Activated CD4-positive, CD25-positive, alpha-beta regulatory T cell (primary cell): ENCODE data around the gene SCLY.

Experiments
- DNase-seq, 4 experiments: peaks; one replicate each; lab custom pipeline; 2025; lab: John Stamatoyannopoulos, UW

SCLY gene

GRCh38 chr2:238069877-238070276 is 9.1 kb downstream of the SCLY start:
- DNase-seq = no peak

GRCh38 chr2:238075397-238075796 is 14.6 kb downstream of the SCLY start:
- no peak for DNase-seq

GRCh38 chr2:238077292-238077691 is 16.5 kb downstream of the SCLY start:
- no peak for DNase-seq

- no peak for DNase-seq
These were observed 19.1 kb downstream of the SCLY start for GRCh38 chr2:238079874-238080327.

GRCh38 chr2:238080518-238080917 is 19.7 kb downstream of the SCLY start:
- DNase-seq = no peak

- DNase-seq = no peak
These were observed 20.3 kb downstream of the SCLY start for GRCh38 chr2:238081150-238081549.

- DNase-seq = no peak
These were observed 20.8 kb downstream of the SCLY start for GRCh38 chr2:238081561-238081960.

- no peak for DNase-seq
These were observed 21.4 kb downstream of the SCLY start for GRCh38 chr2:238082151-238082550.

GRCh38 chr2:238082827-238083226 is 22.0 kb downstream of the SCLY start:
- DNase-seq = no peak

GRCh38 chr2:238083919-238084318 is 23.1 kb downstream of the SCLY start:
- no peak for DNase-seq

GRCh38 chr2:238084761-238085160 is 24.0 kb downstream of the SCLY start:
- DNase-seq = no peak

- no peak for DNase-seq
These were observed 25.1 kb downstream of the SCLY start for GRCh38 chr2:238085899-238086298.

- no peak for DNase-seq
These were observed 26.4 kb downstream of the SCLY start for GRCh38 chr2:238087211-238087610.

GRCh38 chr2:238090887-238091286 is 30.1 kb downstream of the SCLY start:
- no peak for DNase-seq

- no peak for DNase-seq
These were observed 30.7 kb downstream of the SCLY start for GRCh38 chr2:238091436-238092060.

GRCh38 chr2:238092486-238093035 is 31.8 kb downstream of the SCLY start:
- DNase-seq = no peak

- no peak for DNase-seq
These were observed 32.7 kb downstream of the SCLY start for GRCh38 chr2:238093181-238094140.

GRCh38 chr2:238094438-238095022 is 33.7 kb downstream of the SCLY start:
- DNase-seq = no peak

- no peak for DNase-seq
These were observed 34.3 kb downstream of the SCLY start for GRCh38 chr2:238095143-238095542.

GRCh38 chr2:238096311-238097011 is 35.7 kb downstream of the SCLY start:
- no peak for DNase-seq

- no peak for DNase-seq
These were observed 36.6 kb downstream of the SCLY start for GRCh38 chr2:238097201-238097987.
